Activated CD4-positive, alpha-beta memory T cell treated with anti-CD3 and anti-CD28 coated beads, Interleukin-2, amount 10 ng/mL, durations not matched to agents 7 days and 5 days (primary cell): Measurements from ENCODE around the gene WDR27. TPM values are rescaled to one million over a fixed set of nuclear protein-coding genes. Genes with fewer than 3 reads are reported as not detected.
"Not testable (repeated sequence)": the region's sequence is repeated elsewhere in the genome, so short reads cannot be mapped to it uniquely, and the experiment has no call there.

Source experiments
- CTCF ChIA-PET: fragments of 350-600 bp; sonication (Branson Sonifier 250); formaldehyde crosslinking; loops from one replicate; lab custom pipeline; 2021; ENCODE audit warnings: antibody characterized with exemption, inconsistent platforms; lab: Charles Lee
- POLR2A ChIA-PET: fragments of 350-600 bp; sonication (Branson Sonifier 250); formaldehyde crosslinking; loops from one replicate; lab custom pipeline; 2021; ENCODE audit warnings: antibody characterized with exemption; lab: Charles Lee
- DNase-seq: peaks from one replicate; pipeline ENCODE4 v3.0.0-alpha.2; 2020
- H3K27ac Mint-ChIP-seq: one replicate; pipeline ENCODE4 v1.8.0; 2021; ENCODE audit warnings: mild to moderate bottlenecking, mixed read lengths
- H3K27me3 Mint-ChIP-seq: one replicate; pipeline ENCODE4 v1.8.0; 2021; ENCODE audit warnings: mixed read lengths
- H3K36me3 Mint-ChIP-seq: one replicate; pipeline ENCODE4 v1.8.0; 2021; ENCODE audit warnings: low read depth, mixed read lengths
- H3K4me1 Mint-ChIP-seq: one replicate; pipeline ENCODE4 v1.8.0; 2021; ENCODE audit warnings: mixed read lengths
- H3K4me3 Mint-ChIP-seq: one replicate; pipeline ENCODE4 v1.8.0; 2021; ENCODE audit warnings: mild to moderate bottlenecking, mixed read lengths
- H3K9me3 Mint-ChIP-seq: one replicate; pipeline ENCODE4 v1.8.0; 2021; ENCODE audit warnings: mixed read lengths
- total RNA-seq, 2 experiments: library from RNA; stranded (reverse); gene quantifications; one replicate each; pipeline ENCODE4 v1.2.3, GENCODE V29; 2021

Gene WDR27
- total RNA-seq, 2 experiments from 2014 or later = 24.9 to 25.2 TPM

DNA sequence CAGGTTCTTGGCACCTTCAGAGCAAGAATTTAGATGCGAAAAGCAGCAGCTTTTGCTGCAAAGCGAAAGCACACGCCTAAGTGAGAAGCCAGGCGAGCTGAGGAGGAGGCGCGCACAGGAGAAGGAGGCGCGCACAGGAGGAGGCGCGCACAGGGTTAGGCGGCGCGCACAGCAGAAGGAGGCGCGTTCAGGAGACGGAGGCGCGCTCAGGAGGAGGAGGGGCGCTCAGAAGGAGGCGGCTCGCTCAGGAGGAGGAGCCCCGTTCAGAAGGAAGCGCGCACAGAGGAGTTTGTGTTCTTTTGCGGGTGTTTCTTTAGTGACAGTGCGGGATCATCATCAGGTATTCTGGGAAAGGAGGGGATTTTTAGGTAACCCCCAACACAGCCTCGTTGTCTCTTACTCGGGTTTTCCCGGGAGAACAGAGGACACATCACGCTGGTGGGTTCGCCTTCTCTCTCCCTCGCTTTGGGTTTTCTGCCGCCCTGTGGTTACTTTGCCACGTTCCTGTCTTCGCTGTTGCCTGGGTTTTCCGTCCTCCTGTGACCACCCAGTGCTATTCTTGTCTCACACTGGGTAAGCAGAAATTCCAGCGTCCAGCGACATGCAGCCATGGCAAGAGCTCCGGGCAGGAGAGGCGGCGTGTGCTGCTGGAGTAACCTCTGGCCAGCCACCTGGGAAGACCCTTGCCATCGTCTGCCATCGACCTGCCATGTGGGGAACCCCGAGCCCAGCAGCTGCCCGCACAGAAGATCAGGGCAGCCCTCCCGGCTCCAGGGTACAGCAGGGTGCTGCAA is 47.0 kb downstream of the WDR27 start:
- H3K27ac Mint-ChIP-seq = peak overlapping the region; percentile 45
- H3K36me3 Mint-ChIP-seq = peaks cover 2% of the 10 kb centered on the region
- H3K9me3 Mint-ChIP-seq = no peaks in the 10 kb centered on the region
- H3K4me1 Mint-ChIP-seq = peaks cover 9% of the 10 kb centered on the region
- DNase-seq = peak; percentile 77
- no peaks in the 10 kb centered on the region for H3K27me3 Mint-ChIP-seq
- H3K4me3 Mint-ChIP-seq = peak overlapping the region; percentile 78
- POLR2A ChIA-PET = interaction anchor here (0.7 to 1.0 kb wide), 2 partner anchors 47 to 48 kb away, joined by 3 read pairs; partner anchors contain the start of gene WDR27
- CTCF ChIA-PET = no interaction called here

DNA sequence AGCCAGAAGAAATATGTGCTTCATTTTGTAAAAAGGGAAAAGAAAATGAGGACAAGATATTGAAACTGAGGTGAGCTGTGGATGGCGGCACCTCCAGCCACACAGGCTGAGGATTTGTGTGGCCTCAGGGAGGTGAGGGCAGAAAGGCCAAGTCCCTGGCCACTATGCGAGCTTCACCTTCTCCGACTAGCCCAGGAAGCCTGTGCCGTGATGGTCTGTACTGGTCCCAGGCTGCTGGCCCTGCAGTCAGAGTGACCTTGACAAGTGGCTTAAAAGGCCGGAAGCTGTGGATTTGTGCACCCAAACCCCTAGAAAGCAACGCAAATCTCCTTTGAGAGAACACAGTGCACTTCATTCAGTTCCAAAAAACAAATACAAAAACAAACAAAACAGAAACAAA is 48.1 kb downstream of the WDR27 start:
- peaks cover 9% of the 10 kb centered on the region for H3K4me1 Mint-ChIP-seq
- H3K27me3 Mint-ChIP-seq = no peaks in the 10 kb centered on the region
- ChIA-PET CTCF (no interaction called here), POLR2A (no interaction called here)
- H3K27ac Mint-ChIP-seq = no peak overlapping the region
- peaks cover 2% of the 10 kb centered on the region for H3K36me3 Mint-ChIP-seq
- no peak for DNase-seq
- H3K4me3 Mint-ChIP-seq = no peak overlapping the region
- no peaks in the 10 kb centered on the region for H3K9me3 Mint-ChIP-seq

DNA sequence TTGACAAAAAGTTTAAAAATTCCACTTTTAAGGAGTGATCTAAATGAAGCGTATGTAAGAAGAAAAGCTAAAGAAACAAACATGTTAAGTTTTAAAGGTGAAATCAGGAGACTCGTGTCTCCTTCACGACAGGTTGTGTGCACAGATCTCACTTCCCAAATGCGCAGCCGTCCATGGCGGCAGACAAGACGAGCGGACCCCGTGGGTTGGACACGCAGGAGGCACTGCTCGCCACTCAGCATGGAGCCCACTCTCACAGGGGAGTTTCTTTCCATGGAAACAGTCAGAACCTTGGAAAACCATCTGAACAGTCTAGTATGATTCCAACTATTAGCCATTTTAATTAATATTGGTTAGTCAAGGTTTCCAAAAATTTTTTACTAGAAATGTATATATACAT is 48.9 kb downstream of the WDR27 start:
- no peak for DNase-seq
- Mint-ChIP-seq H3K27ac (no peak overlapping the region), H3K4me3 (no peak overlapping the region), H3K4me1 (peaks cover 9% of the 10 kb centered on the region), H3K27me3 (no peaks in the 10 kb centered on the region), H3K9me3 (no peaks in the 10 kb centered on the region), H3K36me3 (peaks cover 2% of the 10 kb centered on the region)
- CTCF ChIA-PET = no interaction called here
- POLR2A ChIA-PET = no interaction called here

DNA sequence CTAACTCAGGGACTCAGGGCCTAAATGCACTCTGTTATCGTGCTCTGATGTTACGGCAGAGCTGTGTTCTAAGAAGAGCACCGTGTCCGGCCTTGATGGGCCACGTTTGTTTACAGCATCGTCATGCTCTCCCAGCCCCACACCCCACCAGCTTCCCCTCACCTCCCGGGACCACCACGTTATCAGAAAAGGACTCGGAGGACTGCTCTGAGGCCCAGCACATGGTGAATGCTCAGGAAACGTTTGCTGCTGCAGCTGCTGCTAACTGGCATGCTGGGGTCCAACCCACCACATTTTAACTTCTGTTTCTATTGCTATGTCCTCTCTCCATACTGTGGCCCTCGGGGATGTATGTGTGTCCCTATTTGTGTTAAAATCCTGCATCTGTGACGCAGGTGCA is 50.3 kb downstream of the WDR27 start:
- no peaks in the 10 kb centered on the region for H3K9me3 Mint-ChIP-seq
- no peaks in the 10 kb centered on the region for H3K27me3 Mint-ChIP-seq
- no peak for DNase-seq
- H3K4me1 Mint-ChIP-seq = peaks cover 9% of the 10 kb centered on the region
- no peak overlapping the region for H3K27ac Mint-ChIP-seq
- no peak overlapping the region for H3K4me3 Mint-ChIP-seq
- no peaks in the 10 kb centered on the region for H3K36me3 Mint-ChIP-seq
- POLR2A ChIA-PET = interaction anchor here (1.5 kb wide), 1 partner anchor 50 kb away, joined by 3 read pairs; the partner anchor contains the start of genes C6orf120 and WDR27
- CTCF ChIA-PET = no interaction called here

DNA sequence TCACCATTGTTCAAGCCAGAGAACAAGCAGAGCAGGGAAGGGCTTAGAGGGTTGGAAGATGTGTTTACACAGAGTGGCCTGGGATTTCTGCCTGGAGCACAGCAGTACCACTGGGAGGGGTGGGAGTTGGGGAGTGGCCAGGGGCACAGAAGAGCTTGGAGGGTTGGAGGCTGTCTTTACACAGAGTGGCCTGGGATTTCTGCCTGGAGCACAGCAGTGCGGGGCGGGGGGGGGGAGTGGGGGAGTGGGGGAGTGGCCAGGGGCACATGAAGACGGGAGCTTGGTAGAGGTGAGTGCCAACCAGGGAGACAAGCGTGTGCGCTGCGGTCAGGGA is 50.9 kb downstream of the WDR27 start:
- H3K4me1 Mint-ChIP-seq = peaks cover 9% of the 10 kb centered on the region
- ChIA-PET CTCF (no interaction called here), POLR2A (interaction anchor here (1.5 kb wide), 1 partner anchor 51 kb away, joined by 3 read pairs; the partner anchor contains the start of genes C6orf120 and WDR27)
- no peaks in the 10 kb centered on the region for H3K36me3 Mint-ChIP-seq
- no peak overlapping the region for H3K4me3 Mint-ChIP-seq
- H3K27me3 Mint-ChIP-seq = no peaks in the 10 kb centered on the region
- DNase-seq = no peak
- no peak overlapping the region for H3K27ac Mint-ChIP-seq
- no peaks in the 10 kb centered on the region for H3K9me3 Mint-ChIP-seq

DNA sequence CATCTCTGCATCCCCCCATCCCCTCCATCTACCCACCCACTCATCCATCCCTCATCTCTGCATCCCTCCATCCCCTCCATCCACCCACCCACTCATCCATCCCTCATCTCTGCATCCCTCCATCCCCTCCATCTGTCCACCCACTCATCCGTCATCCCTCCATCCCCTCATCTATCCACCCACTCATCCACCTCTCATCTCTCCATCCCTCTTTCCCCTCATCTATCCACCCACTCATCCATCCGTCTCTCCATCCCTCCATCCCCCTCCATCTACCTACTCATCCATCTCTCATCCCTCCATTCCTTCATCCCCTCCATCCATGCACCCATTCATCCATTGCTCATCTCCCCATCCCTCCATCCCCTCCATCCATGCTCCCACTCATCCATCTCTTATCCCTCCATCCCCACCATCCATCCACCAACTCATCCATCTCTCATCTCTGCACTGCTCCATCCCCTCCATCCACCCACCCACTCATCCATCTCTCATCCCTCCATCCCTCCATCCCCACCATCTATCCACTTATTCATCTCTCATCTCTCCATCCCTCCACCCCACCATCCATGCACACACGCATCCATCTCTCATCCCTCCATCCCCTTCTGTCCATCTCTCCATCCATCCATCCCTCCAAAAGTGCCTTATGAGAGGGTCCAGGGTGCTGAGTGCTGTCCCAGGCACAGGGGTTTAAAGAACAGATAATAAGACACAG is 51.4 kb downstream of the WDR27 start:
- Mint-ChIP-seq H3K9me3 (no peaks in the 10 kb centered on the region), H3K27ac (no peak overlapping the region), H3K27me3 (no peaks in the 10 kb centered on the region), H3K4me1 (peaks cover 8% of the 10 kb centered on the region), H3K4me3 (no peak overlapping the region), H3K36me3 (no peaks in the 10 kb centered on the region)
- POLR2A ChIA-PET = interaction anchor here (1.5 kb wide), 1 partner anchor 51 kb away, joined by 3 read pairs; the partner anchor contains the start of genes C6orf120 and WDR27
- DNase-seq = no peak
- CTCF ChIA-PET = no interaction called here

DNA sequence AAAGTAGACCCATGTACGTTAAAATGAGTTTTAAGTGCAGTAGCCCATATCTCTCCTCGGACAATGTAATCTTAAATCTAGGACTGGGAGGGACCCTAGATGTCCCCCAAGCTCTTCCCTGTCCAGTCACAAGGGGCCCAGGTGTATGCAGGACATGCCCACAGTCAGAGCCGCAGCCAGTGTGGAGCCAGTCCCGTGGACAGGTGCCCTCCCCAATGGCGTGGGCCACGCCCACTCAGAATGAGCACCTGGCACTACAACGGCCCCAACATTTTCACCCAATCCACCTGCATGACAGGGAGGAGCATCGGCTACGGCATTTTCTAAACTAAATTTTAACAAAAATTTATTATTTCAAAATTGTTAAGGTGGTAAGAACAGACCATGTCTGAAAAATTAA is 53.2 kb downstream of the WDR27 start:
- no peak for DNase-seq
- ChIA-PET CTCF (no interaction called here), POLR2A (no interaction called here)
- Mint-ChIP-seq H3K9me3 (no peaks in the 10 kb centered on the region), H3K4me1 (no peaks in the 10 kb centered on the region), H3K4me3 (no peak overlapping the region), H3K36me3 (no peaks in the 10 kb centered on the region), H3K27ac (no peak overlapping the region), H3K27me3 (no peaks in the 10 kb centered on the region)

DNA sequence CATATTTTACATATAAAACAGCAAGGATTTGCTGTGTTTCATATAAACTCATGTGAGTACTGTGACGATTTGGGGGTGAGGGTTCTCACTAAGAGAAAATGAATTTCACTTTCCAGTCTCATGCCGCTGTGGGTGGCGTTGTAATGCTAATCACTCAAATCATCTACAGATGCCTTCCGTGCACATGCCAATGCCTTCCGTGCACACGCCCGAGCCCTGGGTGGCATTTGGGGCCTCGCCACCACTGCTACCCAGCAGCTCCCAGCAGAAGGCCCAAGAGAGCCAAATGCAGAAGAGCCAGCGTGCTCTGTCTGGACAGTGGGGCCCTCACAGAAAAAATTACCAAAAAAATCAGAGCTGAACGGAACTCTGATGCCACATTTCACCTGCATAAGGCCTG is 53.7 kb downstream of the WDR27 start:
- H3K27me3 Mint-ChIP-seq = no peaks in the 10 kb centered on the region
- H3K27ac Mint-ChIP-seq = no peak overlapping the region
- CTCF ChIA-PET = no interaction called here
- no peak overlapping the region for H3K4me3 Mint-ChIP-seq
- no peak for DNase-seq
- no peaks in the 10 kb centered on the region for H3K9me3 Mint-ChIP-seq
- H3K4me1 Mint-ChIP-seq = no peaks in the 10 kb centered on the region
- POLR2A ChIA-PET = no interaction called here
- no peaks in the 10 kb centered on the region for H3K36me3 Mint-ChIP-seq

DNA sequence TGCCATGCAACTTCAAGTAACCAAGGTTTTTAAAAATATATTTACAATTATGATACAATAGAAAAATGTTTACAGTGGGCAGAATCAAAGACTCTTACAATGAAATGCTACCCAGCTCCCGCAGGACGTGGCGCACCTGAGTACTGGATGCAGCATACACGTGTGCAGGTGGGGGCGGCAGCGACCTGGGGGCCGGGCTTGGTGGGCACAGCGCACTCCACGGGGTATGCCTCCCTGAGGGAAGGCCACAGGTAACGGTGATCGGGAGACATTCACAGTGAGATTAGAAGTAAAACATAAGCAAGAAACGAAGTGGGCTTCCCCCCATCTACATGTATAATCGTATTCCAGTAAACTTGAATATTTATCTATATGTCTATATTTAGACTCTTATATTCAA is 54.2 kb downstream of the WDR27 start:
- ChIA-PET POLR2A (no interaction called here), CTCF (no interaction called here)
- DNase-seq = no peak
- H3K4me1 Mint-ChIP-seq = no peaks in the 10 kb centered on the region
- no peaks in the 10 kb centered on the region for H3K36me3 Mint-ChIP-seq
- no peaks in the 10 kb centered on the region for H3K9me3 Mint-ChIP-seq
- H3K27me3 Mint-ChIP-seq = no peaks in the 10 kb centered on the region
- no peak overlapping the region for H3K4me3 Mint-ChIP-seq
- H3K27ac Mint-ChIP-seq = no peak overlapping the region

DNA sequence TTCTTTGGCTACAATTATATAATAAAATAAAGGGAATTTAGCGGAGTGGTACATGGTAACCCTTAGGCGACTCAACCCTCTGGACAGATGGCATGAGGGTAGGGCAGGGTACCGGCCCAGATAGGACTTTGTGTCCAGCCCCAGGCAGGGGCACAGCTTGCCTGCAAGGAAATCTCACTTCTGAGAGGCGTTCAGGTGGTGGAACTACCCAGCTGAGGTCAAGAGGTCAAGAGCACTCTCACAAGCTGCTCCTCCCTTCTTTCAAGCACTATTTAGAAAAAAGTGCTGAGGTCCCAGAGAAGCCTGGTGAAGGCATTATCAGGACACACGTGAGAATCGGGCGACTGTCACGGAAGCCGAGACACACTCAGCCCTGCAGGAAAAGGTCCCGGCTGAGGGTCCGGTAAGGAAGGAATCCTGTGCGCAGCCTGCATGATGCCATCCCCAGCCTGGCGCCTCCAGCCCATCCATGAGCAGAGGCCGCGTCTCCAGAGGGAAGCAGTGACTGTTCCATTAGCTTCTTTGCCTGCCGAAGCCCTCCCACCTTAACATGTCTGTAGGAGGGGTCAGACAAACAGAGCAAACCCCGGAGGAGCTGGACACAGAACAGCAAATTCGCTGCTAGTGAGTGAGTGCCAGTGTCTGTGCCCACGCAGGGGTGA is 54.8 kb downstream of the WDR27 start:
- Mint-ChIP-seq H3K27ac (no peak overlapping the region), H3K4me1 (no peaks in the 10 kb centered on the region), H3K36me3 (no peaks in the 10 kb centered on the region), H3K27me3 (no peaks in the 10 kb centered on the region), H3K4me3 (no peak overlapping the region), H3K9me3 (no peaks in the 10 kb centered on the region)
- POLR2A ChIA-PET = no interaction called here
- CTCF ChIA-PET = no interaction called here
- DNase-seq = no peak

DNA sequence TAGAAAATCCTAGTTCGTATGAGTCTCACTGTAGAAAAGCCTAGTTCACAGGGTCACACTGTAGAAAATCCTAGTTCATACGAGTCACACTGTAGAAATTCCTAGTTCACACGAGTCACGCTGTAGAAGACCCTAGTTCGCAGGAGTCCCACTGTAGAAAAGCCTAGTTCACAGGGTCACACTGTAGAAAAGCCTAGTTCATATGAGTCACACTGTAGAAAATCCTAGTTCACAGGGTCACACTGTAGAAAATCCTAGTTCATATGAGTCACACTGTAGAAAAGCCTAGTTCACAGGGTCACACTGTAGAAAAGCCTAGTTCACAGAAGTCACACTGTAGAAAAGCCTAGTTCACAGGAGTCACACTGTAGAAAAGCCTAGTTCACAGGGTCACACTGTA is 56.4 kb downstream of the WDR27 start:
- H3K9me3 Mint-ChIP-seq, DNase-seq, H3K36me3 Mint-ChIP-seq, CTCF ChIA-PET, H3K27ac Mint-ChIP-seq, H3K4me1 Mint-ChIP-seq, H3K27me3 Mint-ChIP-seq, POLR2A ChIA-PET, H3K4me3 Mint-ChIP-seq: not testable (repeated sequence)

DNA sequence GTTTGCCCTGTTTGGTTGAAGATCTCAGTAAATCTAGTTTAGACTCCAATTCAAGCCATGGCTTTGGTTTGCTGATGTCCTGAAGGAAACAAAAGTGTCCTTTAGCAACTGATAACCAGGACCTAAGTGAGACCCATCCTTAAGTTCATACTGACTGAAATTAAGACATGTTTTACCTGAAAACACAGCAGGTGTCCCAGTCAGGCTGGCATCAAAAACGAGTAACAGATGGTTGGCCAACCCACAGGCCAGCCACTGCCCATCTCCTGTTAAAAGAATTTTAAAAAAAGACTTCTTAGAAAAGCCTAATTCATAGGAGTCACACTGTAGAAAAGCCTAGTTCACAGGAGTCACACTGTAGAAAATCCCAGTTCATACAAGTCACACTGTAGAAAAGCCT is 58.3 kb downstream of the WDR27 start:
- CTCF ChIA-PET = no interaction called here

DNA sequence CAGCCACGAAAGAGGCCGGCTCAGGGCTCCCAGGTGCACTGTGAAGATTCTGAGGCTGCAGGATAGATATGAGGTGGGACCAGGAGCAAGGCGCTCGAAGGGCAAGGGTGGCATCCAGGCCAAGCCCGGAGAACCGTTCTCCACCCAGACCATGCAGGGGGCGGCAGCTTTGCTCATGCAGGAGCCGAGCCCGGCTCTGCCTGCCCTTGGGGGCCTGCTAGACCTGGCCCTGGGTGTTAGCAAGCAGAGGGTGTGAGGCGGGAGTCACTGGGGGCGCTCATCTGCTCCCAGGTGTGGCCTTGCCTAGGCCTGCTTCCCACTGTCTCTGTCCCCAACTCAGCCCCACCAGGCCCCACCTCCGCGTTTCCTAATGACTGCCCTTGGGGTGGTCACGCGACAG is 59.4 kb downstream of the WDR27 start:
- no peaks in the 10 kb centered on the region for H3K36me3 Mint-ChIP-seq
- ChIA-PET CTCF (no interaction called here), POLR2A (no interaction called here)
- H3K27me3 Mint-ChIP-seq = no peaks in the 10 kb centered on the region
- no peaks in the 10 kb centered on the region for H3K9me3 Mint-ChIP-seq
- H3K27ac Mint-ChIP-seq = no peak overlapping the region
- no peak for DNase-seq
- no peaks in the 10 kb centered on the region for H3K4me1 Mint-ChIP-seq
- no peak overlapping the region for H3K4me3 Mint-ChIP-seq

More for the DNA sequence above, 58.3 kb downstream of the WDR27 start:
- Mint-ChIP-seq H3K4me3 (no peak overlapping the region), H3K27me3 (no peaks in the 10 kb centered on the region), H3K9me3 (no peaks in the 10 kb centered on the region), H3K27ac (no peak overlapping the region), H3K36me3 (no peaks in the 10 kb centered on the region), H3K4me1 (no peaks in the 10 kb centered on the region)
- no peak for DNase-seq
- POLR2A ChIA-PET = no interaction called here
